A673 (cell line): ENCODE results near the gene PLN.

Experiments
- CTCF ChIP-seq: fragments of 300-800, 200-600 bp; sonication (generic); conservative IDR thresholded peaks from 2 replicates; pipeline ENCODE4 v1.5.1; 2017; ENCODE audit warnings: low read depth, mild to moderate bottlenecking, antibody characterized with exemption, low read length, moderate library complexity, mixed read lengths
- EZH2 ChIP-seq: fragments of 200-600 bp; sonication (generic); IDR thresholded peaks from 2 replicates; pipeline ENCODE4 v1.6.1; 2017; ENCODE audit warnings: borderline replicate concordance, low read depth, mild to moderate bottlenecking, mixed read lengths, antibody characterized with exemption, low read length; ENCODE audit not compliant: poor library complexity, severe bottlenecking

GRCh38 chr6:118535176-118535844 is 12.8 kb upstream of the PLN start:
- TF ChIP-seq CTCF (no peak), EZH2 (no peak)
